Choroid plexus epithelial cell (primary cell): ENCODE data around the gene SKAP1.
A peak's percentile ranks its signal among the peaks of the same experiment; 100 is the strongest.

ENCODE experiments used
- DNase-seq: peaks from one replicate; pipeline ENCODE4 v3.0.0-alpha.2; 2010; ENCODE audit warnings: low read depth
- H3K4me3 ChIP-seq: 2 replicates; pipeline ENCODE4 v1.5.1; 2011; ENCODE audit warnings: low read depth, mild to moderate bottlenecking, control low read depth, low read length, moderate library complexity
- CTCF ChIP-seq: conservative IDR thresholded peaks from 2 replicates; pipeline ENCODE4 v1.5.1; 2011; ENCODE audit warnings: low read depth, mild to moderate bottlenecking, control low read depth, inconsistent platforms, low read length, moderate library complexity

The SKAP1 gene

GRCh38 chr17:48162946-48163506 is 267.0 kb downstream of the SKAP1 start:
- H3K4me3 ChIP-seq = no peak overlapping the region
- DNase-seq = peak; percentile 22
- no peak for TF ChIP-seq CTCF

- DNase-seq = no peak
- H3K4me3 ChIP-seq = no peak overlapping the region
- TF ChIP-seq CTCF = no peak
These were observed 267.6 kb downstream of the SKAP1 start for GRCh38 chr17:48162306-48162934.

GRCh38 chr17:48161127-48161905 is 268.7 kb downstream of the SKAP1 start:
- no peak for DNase-seq
- TF ChIP-seq CTCF = no peak
- H3K4me3 ChIP-seq = no peak overlapping the region

- H3K4me3 ChIP-seq = no peak overlapping the region
- no peak for TF ChIP-seq CTCF
- no peak for DNase-seq
These were observed 269.6 kb downstream of the SKAP1 start for GRCh38 chr17:48160177-48161081.

GRCh38 chr17:48159232-48159631 is 270.8 kb downstream of the SKAP1 start:
- DNase-seq = no peak
- no peak for TF ChIP-seq CTCF
- H3K4me3 ChIP-seq = no peak overlapping the region

GRCh38 chr17:48155889-48156611 is 274.0 kb downstream of the SKAP1 start:
- H3K4me3 ChIP-seq = no peak overlapping the region
- no peak for TF ChIP-seq CTCF
- no peak for DNase-seq
